ENCODE measurements around the gene AQR.

AQR gene

GRCh38 chr15:34865531-34865930, 104.0 kb downstream of the AQR start:
- H3K9ac ChIP-seq (ENCODE audit: low read length): no peak overlapping the region
- no peaks in the 10 kb centered on the region for H3K27me3 ChIP-seq (ENCODE audit: insufficient read depth, low read length)
- no peak overlapping the region for H2AFZ ChIP-seq (ENCODE audit: insufficient read depth, low read length, poor library complexity)
- H3K4me1 ChIP-seq (ENCODE audit: control insufficient read depth in 1 of 2, insufficient read depth in 2 of 2, low read length in 2 of 2): peaks cover 0 to 2% of the 10 kb centered on the region in 2 experiments
- H3K9me3 ChIP-seq (ENCODE audit: insufficient read depth, low read depth, low read length): no peaks in the 10 kb centered on the region
- no peaks in the 10 kb centered on the region for H3K79me2 ChIP-seq (ENCODE audit: control insufficient read depth, insufficient read depth, low read length, poor library complexity)
- H2AK5ac ChIP-seq (ENCODE audit: low read length): no peak overlapping the region
- H2BK12ac ChIP-seq (ENCODE audit: low read length): no peak overlapping the region
- H3K23ac ChIP-seq (ENCODE audit: low read length): no peak overlapping the region
- H3K36me3 ChIP-seq (ENCODE audit: control insufficient read depth in 1 of 2, insufficient read depth in 2 of 2, low read length in 2 of 2): peaks cover 3 to 9% of the 10 kb centered on the region in 2 experiments
- no peak overlapping the region for H4K12ac ChIP-seq (ENCODE audit: low read depth, low read length)
- WGBS (ENCODE audit: extremely low coverage, insufficient coverage, insufficient read length): no CpG with 5 or more reads among the region's 1 CpG
- no peak overlapping the region for H3K4me3 ChIP-seq (ENCODE audit: low read depth, low read length)
- H2BK120ac ChIP-seq (ENCODE audit: insufficient read depth, low read length, poor library complexity): no peak overlapping the region
- no peaks in the 10 kb centered on the region for H3K79me1 ChIP-seq (ENCODE audit: low read length)
- H3K27ac ChIP-seq (ENCODE audit: low read depth, low read length): no peak overlapping the region
- H3K18ac ChIP-seq (ENCODE audit: low read length): no peak overlapping the region
- H3K4me2 ChIP-seq (ENCODE audit: low read length): no peak overlapping the region
- H2BK5ac ChIP-seq (ENCODE audit: low read depth, low read length, poor library complexity): no peak overlapping the region
- H4K8ac ChIP-seq (ENCODE audit: low read depth, low read length): no peak overlapping the region
- no peak for DNase-seq
- no peak overlapping the region for H3K14ac ChIP-seq (ENCODE audit: low read length)
- H3K4ac ChIP-seq (ENCODE audit: low read depth, low read length): no peak overlapping the region
- H4K91ac ChIP-seq (ENCODE audit: low read depth, low read length): no peak overlapping the region

GRCh38 chr15:34861214-34861613, 108.3 kb downstream of the AQR start:
- H3K18ac ChIP-seq (ENCODE audit: low read length): no peak overlapping the region
- H2BK120ac ChIP-seq (ENCODE audit: insufficient read depth, low read length, poor library complexity): no peak overlapping the region
- no peak overlapping the region for H3K14ac ChIP-seq (ENCODE audit: low read length)
- H4K91ac ChIP-seq (ENCODE audit: low read depth, low read length): no peak overlapping the region
- no peaks in the 10 kb centered on the region for H3K79me2 ChIP-seq (ENCODE audit: control insufficient read depth, insufficient read depth, low read length, poor library complexity)
- no peak overlapping the region for H2AFZ ChIP-seq (ENCODE audit: insufficient read depth, low read length, poor library complexity)
- no peak overlapping the region for H3K4me2 ChIP-seq (ENCODE audit: low read length)
- H3K4me3 ChIP-seq (ENCODE audit: low read depth, low read length): no peak overlapping the region
- WGBS (ENCODE audit: extremely low coverage, insufficient coverage, insufficient read length): no CpG with 5 or more reads among the region's 4 CpGs
- H3K23ac ChIP-seq (ENCODE audit: low read length): no peak overlapping the region
- no peak for DNase-seq
- H3K27me3 ChIP-seq (ENCODE audit: insufficient read depth, low read length): no peaks in the 10 kb centered on the region
- H2BK12ac ChIP-seq (ENCODE audit: low read length): no peak overlapping the region
- no peak overlapping the region for H3K9ac ChIP-seq (ENCODE audit: low read length)
- no peaks in the 10 kb centered on the region for H3K9me3 ChIP-seq (ENCODE audit: insufficient read depth, low read depth, low read length)
- no peak overlapping the region for H4K8ac ChIP-seq (ENCODE audit: low read depth, low read length)
- no peak overlapping the region for H4K12ac ChIP-seq (ENCODE audit: low read depth, low read length)
- H3K36me3 ChIP-seq (ENCODE audit: control insufficient read depth in 1 of 2, insufficient read depth in 2 of 2, low read length in 2 of 2): peaks cover 4 to 15% of the 10 kb centered on the region in 2 experiments
- no peak overlapping the region for H3K27ac ChIP-seq (ENCODE audit: low read depth, low read length)
- no peak overlapping the region for H2AK5ac ChIP-seq (ENCODE audit: low read length)
- H3K4me1 ChIP-seq (ENCODE audit: control insufficient read depth in 1 of 2, insufficient read depth in 2 of 2, low read length in 2 of 2): peaks cover 0 to 2% of the 10 kb centered on the region in 2 experiments
- H3K4ac ChIP-seq (ENCODE audit: low read depth, low read length): no peak overlapping the region
- no peaks in the 10 kb centered on the region for H3K79me1 ChIP-seq (ENCODE audit: low read length)
- H2BK5ac ChIP-seq (ENCODE audit: low read depth, low read length, poor library complexity): no peak overlapping the region

GRCh38 chr15:34855893-34856292, 113.6 kb downstream of the AQR start:
- Histone ChIP-seq H4K91ac (ENCODE audit: low read depth, low read length) (no peak overlapping the region), H3K4ac (ENCODE audit: low read depth, low read length) (no peak overlapping the region), H3K4me1 (ENCODE audit: control insufficient read depth in 1 of 2, insufficient read depth in 2 of 2, low read length in 2 of 2) (no peaks in the 10 kb centered on the region), H3K36me3 (ENCODE audit: control insufficient read depth in 1 of 2, insufficient read depth in 2 of 2, low read length in 2 of 2) (peaks cover 6 to 9% of the 10 kb centered on the region in 2 experiments), H3K79me1 (ENCODE audit: low read length) (no peaks in the 10 kb centered on the region), H2AFZ (ENCODE audit: insufficient read depth, low read length, poor library complexity) (no peak overlapping the region), H2BK120ac (ENCODE audit: insufficient read depth, low read length, poor library complexity) (no peak overlapping the region), H3K79me2 (ENCODE audit: control insufficient read depth, insufficient read depth, low read length, poor library complexity) (no peaks in the 10 kb centered on the region), H2BK5ac (ENCODE audit: low read depth, low read length, poor library complexity) (no peak overlapping the region), H3K14ac (ENCODE audit: low read length) (no peak overlapping the region), H3K9ac (ENCODE audit: low read length) (no peak overlapping the region), H3K23ac (ENCODE audit: low read length) (no peak overlapping the region), H3K4me2 (ENCODE audit: low read length) (no peak overlapping the region), H4K8ac (ENCODE audit: low read depth, low read length) (no peak overlapping the region), H2AK5ac (ENCODE audit: low read length) (no peak overlapping the region), H3K4me3 (ENCODE audit: low read depth, low read length) (no peak overlapping the region), H4K12ac (ENCODE audit: low read depth, low read length) (no peak overlapping the region), H3K18ac (ENCODE audit: low read length) (no peak overlapping the region), H2BK12ac (ENCODE audit: low read length) (no peak overlapping the region), H3K9me3 (ENCODE audit: insufficient read depth, low read depth, low read length) (no peaks in the 10 kb centered on the region), H3K27ac (ENCODE audit: low read depth, low read length) (no peak overlapping the region), H3K27me3 (ENCODE audit: insufficient read depth, low read length) (no peaks in the 10 kb centered on the region)
- DNase-seq: no peak

GRCh38 chr15:34855413-34855812, 114.1 kb downstream of the AQR start:
- H3K36me3 ChIP-seq (ENCODE audit: control insufficient read depth in 1 of 2, insufficient read depth in 2 of 2, low read length in 2 of 2): peaks cover 6 to 9% of the 10 kb centered on the region in 2 experiments
- H3K23ac ChIP-seq (ENCODE audit: low read length): no peak overlapping the region
- H2BK12ac ChIP-seq (ENCODE audit: low read length): no peak overlapping the region
- no peaks in the 10 kb centered on the region for H3K79me1 ChIP-seq (ENCODE audit: low read length)
- H3K9ac ChIP-seq (ENCODE audit: low read length): no peak overlapping the region
- H3K27me3 ChIP-seq (ENCODE audit: insufficient read depth, low read length): no peaks in the 10 kb centered on the region
- H3K27ac ChIP-seq (ENCODE audit: low read depth, low read length): no peak overlapping the region
- no peak overlapping the region for H4K12ac ChIP-seq (ENCODE audit: low read depth, low read length)
- no peak overlapping the region for H2BK120ac ChIP-seq (ENCODE audit: insufficient read depth, low read length, poor library complexity)
- H3K4me3 ChIP-seq (ENCODE audit: low read depth, low read length): no peak overlapping the region
- DNase-seq: no peak
- H3K18ac ChIP-seq (ENCODE audit: low read length): no peak overlapping the region
- H3K4me1 ChIP-seq (ENCODE audit: control insufficient read depth in 1 of 2, insufficient read depth in 2 of 2, low read length in 2 of 2): no peaks in the 10 kb centered on the region
- no peak overlapping the region for H2AK5ac ChIP-seq (ENCODE audit: low read length)
- H3K4me2 ChIP-seq (ENCODE audit: low read length): no peak overlapping the region
- H2AFZ ChIP-seq (ENCODE audit: insufficient read depth, low read length, poor library complexity): no peak overlapping the region
- no peaks in the 10 kb centered on the region for H3K9me3 ChIP-seq (ENCODE audit: insufficient read depth, low read depth, low read length)
- H4K8ac ChIP-seq (ENCODE audit: low read depth, low read length): no peak overlapping the region
- H3K79me2 ChIP-seq (ENCODE audit: control insufficient read depth, insufficient read depth, low read length, poor library complexity): no peaks in the 10 kb centered on the region
- no peak overlapping the region for H3K4ac ChIP-seq (ENCODE audit: low read depth, low read length)
- no peak overlapping the region for H4K91ac ChIP-seq (ENCODE audit: low read depth, low read length)
- no peak overlapping the region for H2BK5ac ChIP-seq (ENCODE audit: low read depth, low read length, poor library complexity)
- no CpG with 5 or more reads among the region's 1 CpG for WGBS (ENCODE audit: extremely low coverage, insufficient coverage, insufficient read length)
- no peak overlapping the region for H3K14ac ChIP-seq (ENCODE audit: low read length)

Measured in trophoblast cell (in vitro differentiated cells and primary cell).